CD4-positive, alpha-beta T cell treated with Interleukin-17A for 1 hour (primary cell): ENCODE results near the gene TTLL1.
"Not testable (repeated sequence)": the region's sequence is repeated elsewhere in the genome, so short reads cannot be mapped to it uniquely, and the experiment has no call there.

ENCODE experiments used
- DNase-seq: peaks from one replicate; pipeline ENCODE4 v3.0.0-alpha.2; 2020

The TTLL1 gene

GRCh38 chr22:43109921-43110443 lies 20.8 kb upstream of the TTLL1 start:
- no peak for DNase-seq

- no peak for DNase-seq
Measured at GRCh38 chr22:43109511-43109910, 20.3 kb upstream of the TTLL1 start.

- DNase-seq = no peak
Measured at GRCh38 chr22:43106302-43106701, 17.1 kb upstream of the TTLL1 start.

GRCh38 chr22:43104950-43105349 lies 15.8 kb upstream of the TTLL1 start:
- DNase-seq = not testable (repeated sequence)

GRCh38 chr22:43104056-43104625 lies 14.9 kb upstream of the TTLL1 start:
- not testable (repeated sequence) for DNase-seq

- no peak for DNase-seq
Measured at GRCh38 chr22:43101306-43101705, 12.1 kb upstream of the TTLL1 start.

GRCh38 chr22:43100225-43100624 lies 11.0 kb upstream of the TTLL1 start:
- no peak for DNase-seq

GRCh38 chr22:43099095-43099494 lies 9.9 kb upstream of the TTLL1 start:
- no peak for DNase-seq

GRCh38 chr22:43098356-43098755 lies 9.2 kb upstream of the TTLL1 start:
- DNase-seq = no peak

GRCh38 chr22:43096420-43096819 lies 7.2 kb upstream of the TTLL1 start:
- DNase-seq = no peak

GRCh38 chr22:43094551-43094950 lies 5.4 kb upstream of the TTLL1 start:
- DNase-seq = no peak

- DNase-seq = no peak
Measured at GRCh38 chr22:43094085-43094484, 4.9 kb upstream of the TTLL1 start.

GRCh38 chr22:43092085-43092484 lies 2.9 kb upstream of the TTLL1 start:
- DNase-seq = no peak

GRCh38 chr22:43090130-43090789 lies 1.1 kb upstream of the TTLL1 start:
- DNase-seq = peak; percentile 63

- no peak for DNase-seq
Measured at GRCh38 chr22:43088627-43088983, 586 bp downstream of the TTLL1 start.

- peak; percentile 49 for DNase-seq
Measured at GRCh38 chr22:43085658-43086606, 3.3 kb downstream of the TTLL1 start.

- no peak for DNase-seq
Measured at GRCh38 chr22:43081968-43082367, 7.2 kb downstream of the TTLL1 start.

GRCh38 chr22:43080616-43081015 lies 8.6 kb downstream of the TTLL1 start:
- no peak for DNase-seq

- no peak for DNase-seq
Measured at GRCh38 chr22:43079742-43080141, 9.4 kb downstream of the TTLL1 start.

GRCh38 chr22:43078522-43078921 lies 10.7 kb downstream of the TTLL1 start:
- no peak for DNase-seq

- no peak for DNase-seq
Measured at GRCh38 chr22:43077121-43077877, 11.9 kb downstream of the TTLL1 start.

GRCh38 chr22:43066844-43067385 lies 22.3 kb downstream of the TTLL1 start:
- no peak for DNase-seq

- no peak for DNase-seq
Measured at GRCh38 chr22:43066134-43066533, 23.1 kb downstream of the TTLL1 start.
